ENCODE results near the gene PLXNB1.

PLXNB1 gene

GRCh38 chr3:48411606-48412374 lies 18.1 kb downstream of the PLXNB1 start (continued):
- TF ChIP-seq ZNF398 (tag by site-specific recombination; IDR thresholded peaks at IDR 0.05): no peak

GRCh38 chr3:48411041-48411588 lies 18.8 kb downstream of the PLXNB1 start:
- CTCF ChIA-PET: interaction anchor here (5.1 kb wide), 1 partner anchor 25 kb away, joined by 28 read pairs; no protein-coding TSS in a partner anchor
- H3K4me1 ChIP-seq (ENCODE audit: control insufficient read depth, insufficient read depth, low read length): no peaks in the 10 kb centered on the region
- POLR2A ChIA-PET: no interaction called here
- TF ChIP-seq INSM2 (tag by site-specific recombination; IDR thresholded peaks at IDR 0.05) (no peak), ZXDB (tag by site-specific recombination; IDR thresholded peaks at IDR 0.05) (no peak), ELK4 (IDR thresholded peaks at IDR 0.05; ENCODE audit: borderline replicate concordance, low read depth, low read length) (no peak), KLF7 (tag by site-specific recombination; IDR thresholded peaks at IDR 0.05; ENCODE audit: borderline replicate concordance) (no peak), ZNF449 (tag by site-specific recombination; IDR thresholded peaks at IDR 0.05) (no peak), ZNF555 (tag by site-specific recombination; conservative IDR thresholded peaks at IDR 0.05) (no peak), ZNF280D (tag by site-specific recombination; IDR thresholded peaks at IDR 0.05) (no peak), AEBP2 (tag by site-specific recombination; IDR thresholded peaks at IDR 0.05; ENCODE audit: borderline replicate concordance) (no peak), RBAK (tag by site-specific recombination; IDR thresholded peaks at IDR 0.05) (no peak), ZNF248 (tag by site-specific recombination; IDR thresholded peaks at IDR 0.05) (no peak), PRDM1 (tag by site-specific recombination; IDR thresholded peaks at IDR 0.05) (no peak), SETDB1 (IDR thresholded peaks at IDR 0.05; ENCODE audit: insufficient read length, low read length) (no peak), ZNF302 (tag by site-specific recombination; IDR thresholded peaks at IDR 0.05; ENCODE audit: low read depth) (no peak), ZBTB48 (tag by site-specific recombination; IDR thresholded peaks at IDR 0.05) (no peak), SCRT1 (tag by site-specific recombination; IDR thresholded peaks at IDR 0.05; ENCODE audit: borderline replicate concordance) (no peak), ZSCAN4 (tag by site-specific recombination; IDR thresholded peaks at IDR 0.05) (no peak), ZNF398 (tag by site-specific recombination; IDR thresholded peaks at IDR 0.05) (no peak), ZFHX2 (tag by site-specific recombination; conservative IDR thresholded peaks at IDR 0.05) (no peak), KLF8 (tag by site-specific recombination; IDR thresholded peaks at IDR 0.05) (no peak)
- no peaks in the 10 kb centered on the region for H3K9me3 ChIP-seq (ENCODE audit: control insufficient read depth, insufficient read depth, low read depth, low read length)
- no peak overlapping the region for H3K4me3 ChIP-seq (ENCODE audit: low read depth, low read length)
- H3K36me3 ChIP-seq (ENCODE audit: control insufficient read depth in 2 of 2, insufficient read depth in 1 of 2, low read length in 2 of 2): peaks cover 0 to 77% of the 10 kb centered on the region in 2 experiments; a peak in 1 of 3 replicates
- no peak overlapping the region for H3K27ac ChIP-seq (ENCODE audit: extremely low read depth, low read depth, low read length)

Data from HEK293 (cell line).